ENCODE results near the gene GBA2.

Gene GBA2

GRCh38 chr9:35738924-35739323, 10.1 kb downstream of the GBA2 start:
- DNase-seq (ENCODE audit: low read depth in 2 of 2), result no peak

- no peak for DNase-seq (ENCODE audit: low read depth in 2 of 2)
These were observed 10.8 kb downstream of the GBA2 start for GRCh38 chr9:35738186-35738585.

GRCh38 chr9:35737143-35737542, 11.9 kb downstream of the GBA2 start:
- DNase-seq (ENCODE audit: low read depth in 2 of 2), result no peak

GRCh38 chr9:35736201-35736633, 12.8 kb downstream of the GBA2 start:
- no peak for DNase-seq (ENCODE audit: low read depth in 2 of 2)

GRCh38 chr9:35734096-35734495, 14.9 kb downstream of the GBA2 start:
- DNase-seq (ENCODE audit: low read depth in 2 of 2), result no peak

- no peak for DNase-seq (ENCODE audit: low read depth in 2 of 2)
These were observed 16.1 kb downstream of the GBA2 start for GRCh38 chr9:35732800-35733541.

- DNase-seq (ENCODE audit: low read depth in 2 of 2), result peak; percentile 94 to 96
These were observed 16.7 kb downstream of the GBA2 start, which contains the start of the genes CREB3 and TLN1 for GRCh38 chr9:35732185-35732799. TSS of gene CREB3 (plus strand) at chr9:35732666. CDS start at chr9:35732773, 107 bp downstream. TSS of gene TLN1 (minus strand) at chr9:35732195. CDS start at chr9:35725694, 6,501 bp downstream.

- no peak for DNase-seq (ENCODE audit: low read depth in 2 of 2)
These were observed 17.4 kb downstream of the GBA2 start for GRCh38 chr9:35731415-35732184.

- no peak for DNase-seq (ENCODE audit: low read depth in 2 of 2)
These were observed 18.6 kb downstream of the GBA2 start for GRCh38 chr9:35730486-35730854.

GRCh38 chr9:35729700-35730485, 19.1 kb downstream of the GBA2 start:
- DNase-seq (ENCODE audit: low read depth in 2 of 2), result no peak

- no peak for DNase-seq (ENCODE audit: low read depth in 2 of 2)
These were observed 19.9 kb downstream of the GBA2 start for GRCh38 chr9:35729101-35729500.

GRCh38 chr9:35728041-35728971, 20.7 kb downstream of the GBA2 start:
- DNase-seq (ENCODE audit: low read depth in 2 of 2), result peak in 1 of 2 donors; percentile 26

- no peak for DNase-seq (ENCODE audit: low read depth in 2 of 2)
These were observed 21.4 kb downstream of the GBA2 start for GRCh38 chr9:35727676-35728040.

GRCh38 chr9:35726931-35727330, 22.1 kb downstream of the GBA2 start:
- DNase-seq (ENCODE audit: low read depth in 2 of 2), result no peak

- DNase-seq (ENCODE audit: low read depth in 2 of 2), result no peak
These were observed 23.7 kb downstream of the GBA2 start for GRCh38 chr9:35725362-35725761.

GRCh38 chr9:35723908-35724307, 25.1 kb downstream of the GBA2 start:
- no peak for DNase-seq (ENCODE audit: low read depth in 2 of 2)

GRCh38 chr9:35723426-35723825, 25.6 kb downstream of the GBA2 start:
- DNase-seq (ENCODE audit: low read depth in 2 of 2), result no peak

GRCh38 chr9:35719546-35719945, 29.5 kb downstream of the GBA2 start:
- DNase-seq (ENCODE audit: low read depth in 2 of 2), result no peak

GRCh38 chr9:35718721-35719511, 30.1 kb downstream of the GBA2 start:
- DNase-seq (ENCODE audit: low read depth in 2 of 2), result no peak

All from stimulated activated CD8-positive, alpha-beta memory T cell treated with anti-CD3 and anti-CD28 coated beads, Interleukin-7, amount 100 ng/mL, for 4 hours (primary cell).